ENCODE results near the gene TSPAN15.
"Not testable (repeated sequence)": the region's sequence is repeated elsewhere in the genome, so short reads cannot be mapped to it uniquely, and the experiment has no call there.

TSPAN15 gene

GRCh38 chr10:69446650-69447151 lies 4.6 kb upstream of the TSPAN15 start:
- DNase-seq (ENCODE audit: low read depth in 2 of 2) = no peak

GRCh38 chr10:69449841-69450240 lies 1.4 kb upstream of the TSPAN15 start:
- no peak for DNase-seq (ENCODE audit: low read depth in 2 of 2)

- DNase-seq (ENCODE audit: low read depth in 2 of 2) = not testable (repeated sequence)
Measured at GRCh38 chr10:69450395-69450794, 870 bp upstream of the TSPAN15 start.

GRCh38 chr10:69451784-69452251 lies 553 bp downstream of the TSPAN15 start:
- DNase-seq (ENCODE audit: low read depth in 2 of 2) = no peak

GRCh38 chr10:69452676-69453415 lies 1.6 kb downstream of the TSPAN15 start:
- no peak for DNase-seq (ENCODE audit: low read depth in 2 of 2)

- DNase-seq (ENCODE audit: low read depth in 2 of 2) = no peak
Measured at GRCh38 chr10:69453795-69454194, 2.5 kb downstream of the TSPAN15 start.

- DNase-seq (ENCODE audit: low read depth in 2 of 2) = no peak
Measured at GRCh38 chr10:69455006-69455763, 3.9 kb downstream of the TSPAN15 start.

GRCh38 chr10:69456880-69457693 lies 5.8 kb downstream of the TSPAN15 start:
- no peak for DNase-seq (ENCODE audit: low read depth in 2 of 2)

GRCh38 chr10:69457771-69458237 lies 6.5 kb downstream of the TSPAN15 start:
- DNase-seq (ENCODE audit: low read depth in 2 of 2) = no peak

- DNase-seq (ENCODE audit: low read depth in 2 of 2) = no peak
Measured at GRCh38 chr10:69458430-69459100, 7.3 kb downstream of the TSPAN15 start.

- no peak for DNase-seq (ENCODE audit: low read depth in 2 of 2)
Measured at GRCh38 chr10:69459101-69459790, 8.0 kb downstream of the TSPAN15 start.

GRCh38 chr10:69459893-69460575 lies 8.8 kb downstream of the TSPAN15 start:
- no peak for DNase-seq (ENCODE audit: low read depth in 2 of 2)

GRCh38 chr10:69460576-69461242 lies 9.4 kb downstream of the TSPAN15 start:
- no peak for DNase-seq (ENCODE audit: low read depth in 2 of 2)

GRCh38 chr10:69461243-69462025 lies 10.2 kb downstream of the TSPAN15 start:
- no peak for DNase-seq (ENCODE audit: low read depth in 2 of 2)

GRCh38 chr10:69463886-69464285 lies 12.6 kb downstream of the TSPAN15 start:
- DNase-seq (ENCODE audit: low read depth in 2 of 2) = no peak

GRCh38 chr10:69464401-69464800 lies 13.1 kb downstream of the TSPAN15 start:
- no peak for DNase-seq (ENCODE audit: low read depth in 2 of 2)

- DNase-seq (ENCODE audit: low read depth in 2 of 2) = no peak
Measured at GRCh38 chr10:69464801-69465401, 13.6 kb downstream of the TSPAN15 start.

GRCh38 chr10:69465457-69466157 lies 14.3 kb downstream of the TSPAN15 start:
- no peak for DNase-seq (ENCODE audit: low read depth in 2 of 2)
